ENCODE data around the gene TMEM86B.
A peak's percentile ranks its signal among the peaks of the same experiment; 100 is the strongest.

Gene TMEM86B, protein sequence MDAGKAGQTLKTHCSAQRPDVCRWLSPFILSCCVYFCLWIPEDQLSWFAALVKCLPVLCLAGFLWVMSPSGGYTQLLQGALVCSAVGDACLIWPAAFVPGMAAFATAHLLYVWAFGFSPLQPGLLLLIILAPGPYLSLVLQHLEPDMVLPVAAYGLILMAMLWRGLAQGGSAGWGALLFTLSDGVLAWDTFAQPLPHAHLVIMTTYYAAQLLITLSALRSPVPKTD

DNA sequence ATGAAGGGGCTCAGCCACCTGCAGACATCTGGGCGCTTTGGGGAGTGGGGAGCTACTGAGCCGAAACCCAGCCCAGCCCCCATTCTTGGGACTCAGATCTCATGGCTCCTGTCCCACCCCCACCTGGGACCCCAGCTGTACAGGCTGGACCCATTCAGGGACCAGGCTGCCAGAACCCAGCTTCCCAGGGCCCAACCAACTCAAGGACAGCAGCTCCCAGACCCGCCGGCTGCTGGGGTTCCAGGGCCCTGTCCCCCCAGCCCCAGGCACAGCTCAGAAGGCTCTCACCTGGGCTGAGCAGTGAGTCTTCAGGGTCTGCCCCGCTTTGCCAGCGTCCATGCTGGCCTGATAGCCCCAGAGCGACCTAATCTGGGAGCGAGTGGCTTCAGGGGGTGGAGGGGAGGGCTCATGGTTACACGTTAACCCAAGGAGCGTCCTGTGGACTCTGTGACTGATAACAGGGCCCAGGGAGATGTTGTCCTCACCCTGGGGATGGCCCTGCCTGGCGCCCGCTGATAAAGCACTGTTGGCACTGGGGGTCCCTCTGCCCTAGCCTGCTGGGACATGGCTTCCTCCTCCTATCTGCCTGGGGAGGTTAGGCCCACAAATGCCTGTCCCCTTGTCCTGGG, at the start of gene TMEM86B:
Gene TMEM86B (minus strand): TSS at position 361 of the 629 bp plus-strand sequence. CDS start 22 bp downstream, at position 339.
- no peaks in the 10 kb centered on the region for H3K4me1 Mint-ChIP-seq (ENCODE audit: low read depth)
- no peaks in the 10 kb centered on the region for H3K27me3 Mint-ChIP-seq
- no peak within 1 kb of the TSS for H3K4me3 Mint-ChIP-seq
- no peaks in the 10 kb centered on the region for H3K9me3 Mint-ChIP-seq
- DNase-seq: no peak
- peaks cover 92% of the 10 kb centered on the region for H3K36me3 Mint-ChIP-seq (ENCODE audit: low read depth)
- peak within 1 kb of the TSS; percentile 59 for H3K27ac Mint-ChIP-seq

- Mint-ChIP-seq H3K4me1 (ENCODE audit: low read depth) (peaks cover 39% of the 10 kb centered on the region), H3K27me3 (no peaks in the 10 kb centered on the region), H3K36me3 (ENCODE audit: low read depth) (peaks cover 61% of the 10 kb centered on the region), H3K27ac (no peak overlapping the region), H3K9me3 (no peaks in the 10 kb centered on the region), H3K4me3 (peak overlapping the region; percentile 9)
- DNase-seq: no peak
These were observed 48.9 kb upstream of the TMEM86B start for GRCh38 chr19:55277494-55277893.

DNA sequence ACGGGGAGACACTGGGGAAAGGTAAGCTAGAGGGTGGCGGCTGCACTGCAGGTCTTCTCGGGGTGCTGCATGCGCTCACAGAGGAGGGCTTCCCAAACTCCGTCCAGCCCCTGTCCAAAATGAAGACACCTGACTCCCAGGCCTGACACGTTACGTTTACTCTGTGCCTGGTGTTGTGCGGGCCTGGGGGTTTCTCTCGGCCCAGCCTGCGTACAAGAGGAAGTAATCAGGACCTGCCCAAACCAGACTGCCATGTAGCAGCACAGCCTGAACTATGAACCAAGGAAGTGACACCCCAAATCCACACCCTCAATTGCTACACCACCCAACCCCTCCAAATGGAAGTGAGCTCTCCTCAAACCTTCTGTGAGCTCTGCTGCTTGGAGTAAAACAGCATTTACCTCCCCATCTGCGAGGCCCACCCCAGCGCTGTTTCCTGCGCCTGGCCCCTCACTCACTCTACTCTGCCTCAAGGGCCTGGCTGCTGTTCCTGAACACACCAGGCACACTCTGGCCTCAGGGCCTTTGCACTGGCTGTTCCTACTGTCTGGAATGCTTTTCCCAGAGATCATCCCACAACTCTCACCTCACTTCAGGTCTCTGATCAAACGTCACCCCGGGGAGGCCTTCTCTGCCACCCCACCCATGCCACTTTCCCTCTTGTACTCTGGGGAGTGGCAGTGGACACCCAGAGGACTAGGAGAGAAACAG, 48.3 kb upstream of the TMEM86B start:
- H3K27me3 Mint-ChIP-seq: no peaks in the 10 kb centered on the region
- H3K4me1 Mint-ChIP-seq (ENCODE audit: low read depth): peaks cover 39% of the 10 kb centered on the region
- H3K9me3 Mint-ChIP-seq: no peaks in the 10 kb centered on the region
- peak overlapping the region; percentile 68 for H3K27ac Mint-ChIP-seq
- H3K4me3 Mint-ChIP-seq: peak overlapping the region; percentile 9
- peaks cover 68% of the 10 kb centered on the region for H3K36me3 Mint-ChIP-seq (ENCODE audit: low read depth)
- DNase-seq: no peak

GRCh38 chr19:55275851-55276719, 47.5 kb upstream of the TMEM86B start:
- Mint-ChIP-seq H3K36me3 (ENCODE audit: low read depth) (peaks cover 75% of the 10 kb centered on the region), H3K4me1 (ENCODE audit: low read depth) (peaks cover 37% of the 10 kb centered on the region), H3K4me3 (no peak overlapping the region), H3K9me3 (no peaks in the 10 kb centered on the region), H3K27ac (peak overlapping the region; percentile 68), H3K27me3 (no peaks in the 10 kb centered on the region)
- no peak for DNase-seq

DNA sequence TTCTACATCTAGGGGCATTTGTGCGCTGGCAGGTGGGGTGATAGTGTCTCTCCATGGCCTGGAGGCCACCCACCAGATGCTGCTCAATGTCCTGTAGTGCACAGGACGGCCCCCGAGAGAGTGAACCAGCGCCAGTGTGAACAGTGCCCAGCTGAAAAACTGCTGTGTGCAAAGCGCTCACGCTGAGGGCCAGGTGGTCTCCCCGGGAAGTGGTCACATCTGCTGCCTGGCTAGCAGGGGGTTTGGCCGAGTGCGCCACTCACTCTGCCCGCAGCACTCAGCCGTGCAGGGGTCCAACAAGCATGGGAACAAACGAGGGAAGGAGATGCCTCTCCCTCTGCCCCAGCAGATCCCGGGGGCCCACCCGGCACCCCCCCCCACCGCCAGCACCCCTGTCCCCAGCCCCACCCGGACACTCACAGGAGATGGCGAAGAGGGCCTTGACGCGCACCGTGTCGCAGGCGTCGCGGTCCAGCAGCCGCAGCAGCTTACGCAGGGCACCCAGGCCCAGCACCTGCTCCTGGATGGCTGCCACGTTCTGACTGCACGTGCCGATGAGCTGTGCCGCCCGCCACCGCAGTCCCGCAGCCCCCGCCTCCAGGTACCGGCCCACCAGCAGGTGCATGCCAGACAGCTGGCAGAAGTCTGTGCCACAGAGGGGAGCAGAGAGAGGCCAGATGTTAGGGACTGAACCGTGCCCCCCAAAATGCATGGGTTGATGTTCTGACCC, 45.6 kb upstream of the TMEM86B start:
- peaks cover 24% of the 10 kb centered on the region for H3K4me1 Mint-ChIP-seq (ENCODE audit: low read depth)

DNA sequence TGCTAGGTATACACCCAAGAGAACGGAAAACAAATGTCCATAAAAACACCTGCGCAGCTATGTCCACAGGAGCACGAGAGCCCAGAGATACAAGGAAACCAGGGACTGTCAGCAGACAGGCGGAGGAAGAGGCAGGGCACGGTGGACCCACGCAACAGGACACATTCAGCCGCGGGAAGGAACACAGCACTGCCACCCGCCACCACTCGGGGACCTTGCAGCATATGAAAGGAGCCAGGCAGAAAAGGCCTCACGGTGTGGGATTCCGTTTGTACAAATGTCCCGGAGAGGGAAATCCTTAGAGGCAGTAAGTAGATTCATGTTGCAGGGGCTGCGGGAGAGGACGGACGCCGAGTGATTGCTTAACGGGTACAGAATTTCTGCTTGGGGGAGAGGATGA, 43.6 kb upstream of the TMEM86B start:
- DNase-seq: no peak
- Mint-ChIP-seq H3K4me1 (ENCODE audit: low read depth) (peaks cover 11% of the 10 kb centered on the region), H3K27ac (no peak overlapping the region), H3K27me3 (no peaks in the 10 kb centered on the region), H3K9me3 (no peaks in the 10 kb centered on the region), H3K4me3 (no peak overlapping the region), H3K36me3 (ENCODE audit: low read depth) (peaks cover 87% of the 10 kb centered on the region)

More for the DNA sequence above, 45.6 kb upstream of the TMEM86B start:
- Mint-ChIP-seq H3K27ac (no peak overlapping the region), H3K9me3 (no peaks in the 10 kb centered on the region), H3K4me3 (no peak overlapping the region), H3K36me3 (ENCODE audit: low read depth) (peaks cover 89% of the 10 kb centered on the region), H3K27me3 (no peaks in the 10 kb centered on the region)
- no peak for DNase-seq

DNA sequence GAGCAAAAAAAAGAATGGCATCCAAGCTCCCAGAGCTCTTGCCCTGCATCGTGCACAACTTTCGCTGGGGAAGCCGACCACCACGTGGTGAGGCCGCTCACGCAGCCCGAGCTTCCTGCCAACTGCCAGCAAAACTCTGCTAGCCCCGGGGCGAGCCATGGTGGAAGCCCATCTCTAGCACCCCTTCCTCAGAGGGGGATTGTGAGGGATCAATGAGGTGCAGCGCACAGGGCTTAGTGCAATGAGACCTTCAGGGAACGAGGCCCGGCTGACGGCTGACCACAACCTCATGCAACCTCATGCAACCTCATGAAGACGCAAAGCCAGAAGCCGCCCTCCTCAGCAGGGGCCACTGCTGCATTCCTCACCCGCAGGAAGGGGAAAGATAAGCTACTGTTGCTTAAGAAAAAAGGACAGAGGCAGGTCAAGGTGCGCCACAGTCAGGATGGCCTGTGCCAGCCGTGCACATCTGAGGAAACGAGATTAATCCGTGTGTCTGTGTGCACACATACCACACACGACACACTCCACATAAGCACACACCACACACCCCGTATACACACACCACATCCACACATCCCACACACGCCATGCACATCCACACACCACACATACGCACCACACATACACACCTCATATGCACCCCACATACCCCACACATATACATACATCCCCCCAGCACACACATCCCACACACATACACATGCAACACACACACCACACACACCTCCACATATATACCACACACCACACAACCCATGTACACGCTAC, 41.8 kb upstream of the TMEM86B start:
- Mint-ChIP-seq H3K4me3 (no peak overlapping the region), H3K27ac (no peak overlapping the region), H3K4me1 (ENCODE audit: low read depth) (peaks cover 5% of the 10 kb centered on the region), H3K36me3 (ENCODE audit: low read depth) (peaks cover 78% of the 10 kb centered on the region), H3K27me3 (no peaks in the 10 kb centered on the region), H3K9me3 (peaks cover 6% of the 10 kb centered on the region)
- DNase-seq: no peak

GRCh38 chr19:55269299-55269698, 40.7 kb upstream of the TMEM86B start:
- Mint-ChIP-seq H3K27me3 (no peaks in the 10 kb centered on the region), H3K4me1 (ENCODE audit: low read depth) (peaks cover 5% of the 10 kb centered on the region), H3K9me3 (peaks cover 6% of the 10 kb centered on the region), H3K4me3 (no peak overlapping the region), H3K36me3 (ENCODE audit: low read depth) (peaks cover 67% of the 10 kb centered on the region), H3K27ac (no peak overlapping the region)
- DNase-seq: no peak

- DNase-seq: no peak
- H3K9me3 Mint-ChIP-seq: peaks cover 6% of the 10 kb centered on the region
- peaks cover 5% of the 10 kb centered on the region for H3K4me1 Mint-ChIP-seq (ENCODE audit: low read depth)
- peaks cover 61% of the 10 kb centered on the region for H3K36me3 Mint-ChIP-seq (ENCODE audit: low read depth)
- H3K4me3 Mint-ChIP-seq: no peak overlapping the region
- H3K27ac Mint-ChIP-seq: no peak overlapping the region
- H3K27me3 Mint-ChIP-seq: no peaks in the 10 kb centered on the region
These were observed 38.3 kb upstream of the TMEM86B start for GRCh38 chr19:55266840-55267239.

- Mint-ChIP-seq H3K4me1 (ENCODE audit: low read depth) (peaks cover 5% of the 10 kb centered on the region), H3K27me3 (no peaks in the 10 kb centered on the region), H3K4me3 (no peak overlapping the region), H3K36me3 (ENCODE audit: low read depth) (peaks cover 61% of the 10 kb centered on the region), H3K27ac (no peak overlapping the region), H3K9me3 (peaks cover 6% of the 10 kb centered on the region)
- no peak for DNase-seq
These were observed 37.8 kb upstream of the TMEM86B start for GRCh38 chr19:55266404-55266803.

DNA sequence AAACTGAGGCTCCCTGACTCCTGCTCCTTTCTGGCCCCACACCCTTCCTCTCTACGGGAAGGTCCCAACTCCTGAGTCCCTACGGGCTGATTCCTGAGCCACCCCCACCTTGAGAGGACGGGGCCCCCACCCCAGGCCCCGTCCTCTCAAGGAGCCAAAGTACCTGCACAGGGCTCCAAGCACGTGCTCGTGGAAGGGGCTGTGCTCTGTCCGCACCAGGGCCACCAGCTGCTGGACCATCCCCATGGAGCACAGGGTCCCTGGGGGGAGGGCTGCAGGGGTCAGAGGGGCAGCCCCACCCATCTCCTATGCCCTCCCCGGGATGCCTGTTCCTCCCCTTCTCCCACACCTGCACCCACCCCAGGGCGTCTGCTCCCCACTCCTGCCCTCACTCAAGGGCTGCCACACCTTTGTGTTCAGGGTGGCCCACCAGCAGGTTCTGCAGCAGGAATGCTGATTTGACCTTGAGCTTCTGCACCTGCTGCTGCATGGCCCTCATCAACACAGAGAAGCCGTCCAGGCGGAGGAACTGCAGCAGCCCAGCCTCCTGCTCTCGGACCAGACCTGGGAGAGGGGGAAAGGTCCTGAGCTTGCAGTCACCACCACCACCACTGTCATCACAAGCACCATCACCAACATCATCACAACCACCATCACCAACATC, 37.3 kb upstream of the TMEM86B start:
- Mint-ChIP-seq H3K4me3 (no peak overlapping the region), H3K9me3 (peaks cover 6% of the 10 kb centered on the region), H3K27ac (no peak overlapping the region), H3K36me3 (ENCODE audit: low read depth) (peaks cover 55% of the 10 kb centered on the region), H3K4me1 (ENCODE audit: low read depth) (peaks cover 5% of the 10 kb centered on the region), H3K27me3 (no peaks in the 10 kb centered on the region)
- DNase-seq: no peak

- Mint-ChIP-seq H3K27ac (no peak overlapping the region), H3K4me1 (ENCODE audit: low read depth) (peaks cover 10% of the 10 kb centered on the region), H3K36me3 (ENCODE audit: low read depth) (peaks cover 51% of the 10 kb centered on the region), H3K9me3 (peaks cover 6% of the 10 kb centered on the region), H3K4me3 (no peak overlapping the region), H3K27me3 (no peaks in the 10 kb centered on the region)
- DNase-seq: no peak
These were observed 36.6 kb upstream of the TMEM86B start for GRCh38 chr19:55265173-55265572.

GRCh38 chr19:55264531-55264930, 36.0 kb upstream of the TMEM86B start:
- Mint-ChIP-seq H3K9me3 (peaks cover 6% of the 10 kb centered on the region), H3K36me3 (ENCODE audit: low read depth) (peaks cover 45% of the 10 kb centered on the region), H3K4me1 (ENCODE audit: low read depth) (peaks cover 12% of the 10 kb centered on the region), H3K27ac (no peak overlapping the region), H3K27me3 (no peaks in the 10 kb centered on the region), H3K4me3 (no peak overlapping the region)
- DNase-seq: no peak

Data from activated T-cell treated with anti-CD3 and anti-CD28 coated beads, Interleukin-2, amount 50 U/mL, for 24 hours (primary cell).